ENCODE data around the gene CORO2A. TPM values are rescaled to one million over a fixed set of nuclear protein-coding genes. Genes with fewer than 3 reads are reported as not detected.

The CORO2A gene
- total and polyA plus RNA-seq, 8 donors, result 0.20 to 1.3 (median 0.60) TPM

DNA sequence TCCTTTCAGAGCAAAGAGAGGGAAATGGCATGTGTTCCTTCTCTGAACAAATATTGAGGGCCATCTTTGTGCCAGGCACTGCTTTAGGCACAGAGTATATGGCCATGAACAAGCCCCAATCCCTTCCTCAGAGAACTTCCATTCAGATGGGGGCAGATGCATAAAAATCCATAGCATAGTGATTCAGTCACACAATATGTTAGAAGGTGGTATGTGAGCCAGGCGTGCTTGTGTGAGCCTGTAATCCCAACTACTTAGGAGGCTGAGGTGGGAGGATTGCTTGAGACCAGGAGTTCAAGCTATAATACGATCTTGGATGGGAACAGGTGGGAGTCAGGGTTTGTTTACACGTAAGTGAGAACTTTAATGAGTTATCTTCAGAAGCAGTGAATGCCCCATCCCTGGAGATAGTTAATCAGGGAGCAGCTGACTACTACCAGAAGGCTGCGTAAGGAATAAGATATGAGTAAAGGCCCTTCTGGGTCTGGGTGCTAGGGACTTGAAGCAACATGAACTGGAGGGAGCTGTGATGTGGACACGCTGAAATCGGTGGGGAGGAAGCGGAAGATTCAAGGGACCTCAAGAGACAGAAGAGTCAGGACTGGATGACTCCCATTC lies 108.8 kb downstream of the CORO2A start:
- Histone ChIP-seq H3K27me3 (no peaks in the 10 kb centered on the region), H3K27ac (no peak overlapping the region), H3K4me3 (no peak overlapping the region), H3K4me1 (no peaks in the 10 kb centered on the region), H3K9me3 (no peaks in the 10 kb centered on the region), H3K36me3 (peaks cover 5 to 35% (median 17%) of the 10 kb centered on the region in 3 donors)
- intact Hi-C loops (cut with DNase I), result no loop called here
- FAIRE-seq, result no peak
- TF ChIP-seq, protein P1, sequence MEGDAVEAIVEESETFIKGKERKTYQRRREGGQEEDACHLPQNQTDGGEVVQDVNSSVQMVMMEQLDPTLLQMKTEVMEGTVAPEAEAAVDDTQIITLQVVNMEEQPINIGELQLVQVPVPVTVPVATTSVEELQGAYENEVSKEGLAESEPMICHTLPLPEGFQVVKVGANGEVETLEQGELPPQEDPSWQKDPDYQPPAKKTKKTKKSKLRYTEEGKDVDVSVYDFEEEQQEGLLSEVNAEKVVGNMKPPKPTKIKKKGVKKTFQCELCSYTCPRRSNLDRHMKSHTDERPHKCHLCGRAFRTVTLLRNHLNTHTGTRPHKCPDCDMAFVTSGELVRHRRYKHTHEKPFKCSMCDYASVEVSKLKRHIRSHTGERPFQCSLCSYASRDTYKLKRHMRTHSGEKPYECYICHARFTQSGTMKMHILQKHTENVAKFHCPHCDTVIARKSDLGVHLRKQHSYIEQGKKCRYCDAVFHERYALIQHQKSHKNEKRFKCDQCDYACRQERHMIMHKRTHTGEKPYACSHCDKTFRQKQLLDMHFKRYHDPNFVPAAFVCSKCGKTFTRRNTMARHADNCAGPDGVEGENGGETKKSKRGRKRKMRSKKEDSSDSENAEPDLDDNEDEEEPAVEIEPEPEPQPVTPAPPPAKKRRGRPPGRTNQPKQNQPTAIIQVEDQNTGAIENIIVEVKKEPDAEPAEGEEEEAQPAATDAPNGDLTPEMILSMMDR (IDR thresholded peaks at IDR 0.05), result no peak
- 94 to 95% methylated on average over 7 of the region's 7 CpGs for whole genome bisulfite sequencing, 2 donors
- no peak for ATAC-seq
- DNase-seq, result no peak

DNA sequence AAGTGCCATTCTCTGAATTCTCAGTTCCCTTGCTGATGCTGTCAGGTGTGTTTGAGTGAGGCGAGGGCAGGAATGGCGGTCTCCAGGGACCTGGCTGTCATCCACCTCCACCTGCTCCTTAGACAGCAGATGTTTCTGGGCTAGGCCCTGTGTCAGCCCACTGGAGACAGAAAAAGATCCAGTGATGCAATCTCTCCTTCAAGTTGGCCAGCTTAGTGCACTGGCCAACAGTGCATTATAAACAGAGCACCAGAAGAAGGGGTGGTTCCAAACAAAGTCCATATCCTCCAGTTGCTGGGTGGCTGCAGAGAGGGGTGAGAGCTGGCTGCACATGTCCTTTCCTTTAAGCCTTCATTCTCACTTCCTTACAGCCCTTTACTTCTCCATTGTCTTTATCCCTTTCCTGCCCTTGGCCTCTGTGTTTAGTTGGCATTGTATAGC lies 109.4 kb downstream of the CORO2A start:
- no peak for FAIRE-seq
- TF ChIP-seq, protein P1 (IDR thresholded peaks at IDR 0.05), result no peak
- no peak overlapping the region for H3K4me3 ChIP-seq
- no peaks in the 10 kb centered on the region for H3K27me3 ChIP-seq
- H3K27ac ChIP-seq, result no peak overlapping the region
- intact Hi-C loops (cut with DNase I), result no loop called here
- 99 to 100% methylated on average over 2 of the region's 2 CpGs for WGBS, 2 donors
- no peaks in the 10 kb centered on the region for H3K4me1 ChIP-seq
- H3K36me3 ChIP-seq, result peaks cover 5 to 35% (median 17%) of the 10 kb centered on the region in 3 donors
- ATAC-seq, result peak in 3 of 4 donors; percentile 22 to 36 (median 31)
- no peaks in the 10 kb centered on the region for H3K9me3 ChIP-seq
- DNase-seq, result no peak

DNA sequence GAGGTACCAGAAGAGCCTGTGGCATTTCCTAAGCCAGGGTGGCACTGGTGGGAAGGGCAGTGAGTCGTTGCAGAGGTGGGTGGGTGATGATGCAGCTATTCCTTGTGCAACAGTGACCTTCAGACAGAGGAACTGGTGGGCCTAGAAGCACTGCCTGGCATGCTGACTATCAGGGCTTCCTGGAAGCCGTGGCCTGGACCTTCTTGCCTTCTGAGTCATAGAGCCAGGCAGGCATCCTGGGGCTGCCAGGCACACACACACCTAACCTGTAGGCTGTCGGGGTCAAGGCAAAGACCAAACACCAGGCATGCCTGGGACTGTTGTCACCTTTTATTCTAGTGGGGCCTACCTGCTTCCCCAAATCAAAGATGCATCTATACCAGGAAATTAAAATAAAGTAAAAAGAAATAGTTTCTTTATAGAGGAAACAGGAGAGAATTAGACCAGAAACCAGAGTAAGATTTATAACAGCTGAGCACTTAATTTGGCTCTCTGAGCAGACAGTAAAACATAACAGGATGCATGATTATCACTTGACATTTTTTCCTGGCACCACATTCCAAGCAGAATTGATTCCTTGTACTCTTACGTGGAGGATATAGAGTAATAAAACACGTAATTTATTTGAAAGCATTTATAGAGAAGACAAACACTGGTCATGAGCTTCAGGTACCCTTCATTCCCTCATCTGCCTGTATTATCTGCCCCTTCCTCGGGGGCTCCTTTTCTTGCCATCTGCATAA lies 110.8 kb downstream of the CORO2A start:
- WGBS, 2 donors, result 79 to 86% methylated on average over 6 of the region's 6 CpGs
- Histone ChIP-seq H3K4me3 (no peak overlapping the region), H3K9me3 (no peaks in the 10 kb centered on the region), H3K4me1 (no peaks in the 10 kb centered on the region), H3K27me3 (no peaks in the 10 kb centered on the region), H3K36me3 (peaks cover 5 to 35% (median 17%) of the 10 kb centered on the region in 3 donors), H3K27ac (no peak overlapping the region)
- TF ChIP-seq, protein P1 (IDR thresholded peaks at IDR 0.05), result no peak
- FAIRE-seq (no peak), DNase-seq (peak in 1 of 6 donors; percentile 40), ATAC-seq (peak in 3 of 4 donors; percentile 8 to 63 (median 59))
- intact Hi-C loops (cut with DNase I), result no loop called here

DNA sequence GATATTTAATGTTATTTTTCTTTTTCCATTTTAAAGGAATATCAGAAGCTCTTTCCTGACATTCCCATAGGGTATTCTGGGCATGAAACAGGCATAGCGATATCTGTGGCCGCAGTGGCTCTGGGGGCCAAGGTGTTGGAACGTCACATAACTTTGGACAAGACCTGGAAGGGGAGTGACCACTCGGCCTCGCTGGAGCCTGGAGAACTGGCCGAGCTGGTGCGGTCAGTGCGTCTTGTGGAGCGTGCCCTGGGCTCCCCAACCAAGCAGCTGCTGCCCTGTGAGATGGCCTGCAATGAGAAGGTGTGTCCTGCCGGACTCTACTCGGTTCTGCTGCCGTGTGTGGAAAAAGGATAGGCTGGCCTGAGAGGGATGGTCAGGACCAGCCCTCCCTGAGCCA lies 111.7 kb downstream of the CORO2A start:
- DNase-seq, result peak in 1 of 6 donors; percentile 25
- 92 to 95% methylated on average over 12 of the region's 12 CpGs for WGBS, 2 donors
- no peak overlapping the region for H3K27ac ChIP-seq

More for the DNA sequence above, 111.7 kb downstream of the CORO2A start:
- TF ChIP-seq, protein P1 (IDR thresholded peaks at IDR 0.05), result no peak
- no peak for FAIRE-seq
- Histone ChIP-seq H3K9me3 (no peaks in the 10 kb centered on the region), H3K36me3 (peaks cover 5 to 35% (median 17%) of the 10 kb centered on the region in 3 donors), H3K27me3 (no peaks in the 10 kb centered on the region), H3K4me1 (no peaks in the 10 kb centered on the region), H3K4me3 (no peak overlapping the region)
- no peak for ATAC-seq
- intact Hi-C loops (cut with DNase I), result no loop called here
